HG02970 (cell line): ENCODE results near the gene ADAMTS20.

Experiments used
- ATAC-seq: cut with Tn5 transposase; IDR thresholded peaks from one replicate; pipeline ENCODE4 v1.9.1; 2021; ENCODE audit warnings: mild to moderate bottlenecking, moderate library complexity, moderate number of reproducible peaks; ENCODE audit not compliant: unreplicated experiment, low FRiP score

ADAMTS20 gene

GRCh38 chr12:43325786-43326185 lies 226.2 kb downstream of the ADAMTS20 start:
- no peak for ATAC-seq

GRCh38 chr12:43320281-43320680 lies 231.7 kb downstream of the ADAMTS20 start:
- ATAC-seq, result no peak

- ATAC-seq, result no peak
These were observed 234.0 kb downstream of the ADAMTS20 start for GRCh38 chr12:43318021-43318420.

DNA sequence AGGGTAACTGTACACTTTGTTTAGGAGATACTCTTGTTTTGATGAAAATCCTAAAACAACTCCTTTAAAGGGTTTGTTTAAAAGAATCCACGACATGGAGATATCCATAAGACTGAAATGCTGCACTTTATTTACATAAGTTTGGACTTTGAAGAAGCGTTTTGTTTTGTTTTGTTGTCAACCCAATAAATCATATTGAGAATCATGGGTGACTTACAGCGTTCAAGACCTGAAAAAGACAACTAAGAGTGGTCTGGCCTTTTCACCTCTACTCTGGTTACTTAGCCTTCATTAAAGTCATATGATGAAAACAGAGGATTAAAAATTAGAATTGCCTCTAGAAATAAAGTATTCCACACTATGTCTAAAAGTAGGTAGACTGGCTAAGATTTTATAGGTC lies 234.8 kb downstream of the ADAMTS20 start:
- no peak for ATAC-seq

- no peak for ATAC-seq
These were observed 235.5 kb downstream of the ADAMTS20 start for GRCh38 chr12:43316520-43316919.

DNA sequence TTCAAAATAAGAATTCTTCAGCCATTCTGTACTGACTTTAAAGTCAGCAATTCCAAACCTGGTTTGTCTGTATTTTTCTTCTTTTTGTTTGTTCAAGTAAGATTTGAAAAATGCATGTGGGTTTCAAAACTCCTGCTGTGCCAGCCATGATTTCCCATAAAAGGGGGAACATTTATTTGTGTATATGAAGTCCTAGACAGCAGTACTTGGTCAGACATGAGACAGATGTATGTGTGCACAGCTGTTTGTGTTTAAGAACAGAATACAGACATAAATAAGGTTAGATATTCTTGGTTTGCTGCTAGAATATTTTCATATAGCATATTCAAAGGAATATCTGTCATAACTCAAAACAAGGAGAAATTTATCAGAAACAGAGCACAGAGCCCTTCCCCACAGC lies 236.0 kb downstream of the ADAMTS20 start:
- no peak for ATAC-seq

DNA sequence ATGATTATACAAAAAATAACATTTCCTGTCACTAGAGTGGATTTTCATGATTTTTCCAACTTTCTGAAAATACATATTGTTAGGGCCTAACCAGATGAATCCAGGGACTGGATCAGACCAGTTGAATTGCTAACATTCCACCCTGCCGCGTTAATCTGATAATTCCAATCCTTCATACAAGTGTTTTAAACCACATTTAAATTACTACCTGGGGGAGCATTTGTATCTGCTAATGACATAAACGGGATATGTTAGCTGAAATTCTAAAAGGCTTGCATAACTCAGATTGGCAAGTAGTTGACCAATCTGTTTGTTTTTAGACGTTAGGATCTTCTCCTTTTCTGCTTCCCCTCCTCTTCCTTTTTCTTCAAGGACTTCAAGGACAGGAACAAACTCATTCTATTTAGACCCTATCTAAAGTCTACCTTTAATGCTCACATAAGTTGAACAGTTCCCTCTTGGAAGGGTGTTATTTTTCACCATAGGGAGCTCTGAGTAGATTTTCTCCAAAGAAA lies 239.0 kb downstream of the ADAMTS20 start:
- ATAC-seq, result no peak

DNA sequence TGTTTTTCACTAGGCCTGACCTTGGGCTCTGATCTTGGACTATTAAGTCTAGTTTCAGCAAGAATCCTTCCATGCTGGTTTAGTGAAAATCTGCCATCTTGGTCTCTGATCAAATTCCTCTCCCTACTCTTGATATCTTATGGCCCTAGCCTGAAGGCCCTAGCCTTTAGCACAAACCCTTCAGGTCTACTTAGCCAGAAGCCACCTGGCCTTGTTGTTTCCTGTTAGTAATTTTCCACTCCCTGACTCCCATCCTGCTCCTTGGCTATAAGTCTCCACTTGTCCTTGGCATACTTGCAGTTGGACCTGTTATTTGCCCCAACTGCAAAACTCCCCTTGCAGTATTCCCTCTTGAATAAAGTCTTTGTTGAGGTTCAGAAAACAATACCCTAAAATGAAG lies 241.4 kb downstream of the ADAMTS20 start:
- ATAC-seq, result no peak

DNA sequence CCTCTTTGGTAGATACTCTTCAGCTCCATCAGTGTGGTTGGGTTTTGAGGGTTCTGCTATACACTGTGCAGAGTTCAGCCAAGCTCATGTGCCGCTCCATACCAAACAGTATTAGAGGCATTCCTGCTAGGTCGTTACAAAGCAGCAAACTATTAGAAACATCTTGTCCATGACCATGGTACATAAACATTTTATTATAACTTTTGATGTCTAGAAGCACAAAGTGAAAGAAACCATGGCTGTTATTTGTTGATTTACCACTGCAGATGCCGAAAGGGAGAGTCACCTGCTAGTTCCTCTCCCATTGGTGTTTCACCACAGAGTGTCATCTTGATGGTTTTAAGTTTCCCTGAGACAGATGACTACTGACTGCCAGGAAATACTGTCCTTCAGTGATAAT lies 242.0 kb downstream of the ADAMTS20 start:
- no peak for ATAC-seq

DNA sequence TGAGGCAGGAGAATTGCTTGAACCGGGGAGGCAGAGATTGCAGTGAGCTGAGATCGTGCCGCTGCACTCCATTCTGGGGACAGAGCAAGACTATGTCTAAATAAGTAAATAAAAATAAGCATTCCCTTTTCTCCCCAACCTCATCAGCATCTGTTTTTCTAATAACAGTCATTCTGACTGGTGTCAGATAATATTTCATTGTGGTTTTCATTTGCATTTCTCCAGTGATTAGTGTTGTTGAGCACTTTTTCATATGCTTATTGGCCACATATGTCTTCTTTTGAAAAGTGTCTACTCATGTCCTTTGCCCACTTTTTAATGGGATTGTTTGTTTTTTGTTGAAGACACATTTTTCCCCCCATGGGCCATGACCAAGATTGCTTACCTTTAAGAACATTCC lies 243.2 kb downstream of the ADAMTS20 start:
- ATAC-seq, result no peak

- no peak for ATAC-seq
These were observed 244.9 kb downstream of the ADAMTS20 start for GRCh38 chr12:43307126-43307525.

- no peak for ATAC-seq
These were observed 245.9 kb downstream of the ADAMTS20 start for GRCh38 chr12:43306066-43306465.

- no peak for ATAC-seq
These were observed 246.9 kb downstream of the ADAMTS20 start for GRCh38 chr12:43305065-43305464.
